Measurements from ENCODE around the gene TSC22D2.

Gene TSC22D2

DNA sequence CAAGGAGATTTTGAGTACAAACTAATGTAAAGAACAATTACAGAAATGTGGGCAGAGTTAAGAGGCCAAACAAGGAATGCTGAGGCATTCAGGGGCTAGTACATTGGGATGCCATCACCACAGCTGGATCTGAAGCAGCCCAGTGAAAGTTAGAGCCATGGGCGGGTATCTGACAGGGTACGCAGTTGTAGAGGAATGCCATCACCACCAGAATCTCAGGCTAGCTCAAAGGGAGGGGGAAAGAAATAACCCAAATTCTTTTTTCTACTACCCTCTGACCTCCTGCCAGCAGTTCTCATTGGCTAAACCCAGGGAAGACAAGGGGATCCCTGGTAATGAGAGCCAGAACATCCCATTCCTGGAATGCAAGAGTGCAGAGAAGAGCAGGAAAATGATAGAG lies 9.0 kb upstream of the TSC22D2 start:
- DNase-seq (ENCODE audit: extremely low read depth, insufficient read length), result no peak
- no peak for TF ChIP-seq CTCF (IDR thresholded peaks at IDR 0.05; ENCODE audit: insufficient read depth, low read length, poor library complexity, severe bottlenecking)
- Histone ChIP-seq H3K27me3 (replicated peaks; ENCODE audit: control insufficient read depth, insufficient read depth, low read length) (no peaks in the 10 kb centered on the region), H3K4me3 (replicated peaks; ENCODE audit: low read depth, low read length) (no peak overlapping the region), H3K36me3 (ENCODE audit: control insufficient read depth, insufficient read depth, low read length) (no peaks in the 10 kb centered on the region)

GRCh38 chr3:150401285-150401684 lies 6.8 kb upstream of the TSC22D2 start:
- Histone ChIP-seq H3K27me3 (replicated peaks; ENCODE audit: control insufficient read depth, insufficient read depth, low read length) (no peaks in the 10 kb centered on the region), H3K4me3 (replicated peaks; ENCODE audit: low read depth, low read length) (no peak overlapping the region), H3K36me3 (ENCODE audit: control insufficient read depth, insufficient read depth, low read length) (no peaks in the 10 kb centered on the region)
- DNase-seq (ENCODE audit: extremely low read depth, insufficient read length), result no peak
- no peak for TF ChIP-seq CTCF (IDR thresholded peaks at IDR 0.05; ENCODE audit: insufficient read depth, low read length, poor library complexity, severe bottlenecking)

DNA sequence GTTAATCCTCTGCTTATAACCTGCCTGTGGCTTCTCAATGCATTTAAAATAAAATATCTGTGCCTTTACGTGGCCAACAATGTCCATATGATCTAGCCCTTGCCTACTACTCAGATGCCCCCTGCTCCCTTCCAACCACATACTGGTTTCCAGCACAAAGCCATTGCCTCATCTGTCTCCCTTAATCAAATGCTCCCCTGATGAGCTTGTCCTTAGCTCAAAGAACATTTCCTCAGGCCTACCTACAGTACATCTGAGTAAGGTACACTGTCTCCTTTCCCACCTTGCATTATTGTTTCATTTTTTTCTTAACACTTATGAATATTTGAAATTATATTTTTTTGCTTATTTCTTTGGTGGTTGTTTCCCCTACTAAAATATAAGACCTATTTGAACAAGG lies 5.9 kb upstream of the TSC22D2 start:
- Histone ChIP-seq H3K27me3 (replicated peaks; ENCODE audit: control insufficient read depth, insufficient read depth, low read length) (no peaks in the 10 kb centered on the region), H3K36me3 (ENCODE audit: control insufficient read depth, insufficient read depth, low read length) (no peaks in the 10 kb centered on the region), H3K4me3 (replicated peaks; ENCODE audit: low read depth, low read length) (no peak overlapping the region)
- no peak for TF ChIP-seq CTCF (IDR thresholded peaks at IDR 0.05; ENCODE audit: insufficient read depth, low read length, poor library complexity, severe bottlenecking)
- DNase-seq (ENCODE audit: extremely low read depth, insufficient read length), result no peak

DNA sequence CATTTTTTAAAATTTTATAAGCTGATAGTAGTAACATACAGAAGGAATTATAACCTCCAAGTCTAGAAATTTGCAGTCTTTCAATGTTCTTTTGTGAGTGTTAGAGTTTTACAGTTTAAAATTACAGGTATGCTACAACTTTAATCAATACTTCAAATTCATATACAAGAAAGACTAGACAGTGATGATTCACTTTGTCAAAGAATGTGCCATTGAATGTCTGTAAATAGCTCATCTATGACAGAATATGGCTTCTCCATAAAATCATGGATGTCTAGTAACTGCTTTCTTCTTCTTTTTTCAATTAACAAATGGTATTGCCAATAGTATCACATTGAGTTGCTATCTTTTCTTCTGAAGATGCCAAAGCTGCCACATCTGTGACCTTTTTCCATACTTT lies 4.1 kb upstream of the TSC22D2 start:
- TF ChIP-seq CTCF (IDR thresholded peaks at IDR 0.05; ENCODE audit: insufficient read depth, low read length, poor library complexity, severe bottlenecking), result no peak
- Histone ChIP-seq H3K4me3 (replicated peaks; ENCODE audit: low read depth, low read length) (no peak overlapping the region), H3K27me3 (replicated peaks; ENCODE audit: control insufficient read depth, insufficient read depth, low read length) (no peaks in the 10 kb centered on the region), H3K36me3 (ENCODE audit: control insufficient read depth, insufficient read depth, low read length) (no peaks in the 10 kb centered on the region)
- DNase-seq (ENCODE audit: extremely low read depth, insufficient read length), result no peak

- Histone ChIP-seq H3K27me3 (replicated peaks; ENCODE audit: control insufficient read depth, insufficient read depth, low read length) (no peaks in the 10 kb centered on the region), H3K4me3 (replicated peaks; ENCODE audit: low read depth, low read length) (peak overlapping the region; percentile 97), H3K36me3 (ENCODE audit: control insufficient read depth, insufficient read depth, low read length) (no peaks in the 10 kb centered on the region)
- TF ChIP-seq CTCF (IDR thresholded peaks at IDR 0.05; ENCODE audit: insufficient read depth, low read length, poor library complexity, severe bottlenecking), result no peak
- DNase-seq (ENCODE audit: extremely low read depth, insufficient read length), result no peak
Observed at GRCh38 chr3:150407051-150407807, 869 bp upstream of the TSC22D2 start.

DNA sequence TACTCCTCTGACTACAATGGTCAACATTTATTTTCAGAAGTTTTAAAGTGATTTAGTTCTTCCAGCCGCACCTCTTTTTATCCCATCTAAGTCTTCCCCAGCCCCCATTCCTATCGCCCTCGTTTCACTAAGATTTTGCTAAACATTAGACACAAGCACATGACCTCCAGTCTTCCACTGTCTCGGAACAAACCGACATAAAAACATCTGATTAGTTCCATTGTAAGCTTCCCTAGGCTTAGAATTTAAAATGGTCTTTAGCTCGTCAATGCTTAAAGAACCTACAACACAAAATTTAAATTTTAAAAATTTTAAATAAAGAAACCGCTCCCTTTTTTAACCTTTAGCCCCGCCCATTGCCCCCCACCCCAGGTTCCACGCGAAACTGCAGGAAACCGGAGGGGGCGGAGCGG lies 284 bp upstream of the TSC22D2 start:
- no peaks in the 10 kb centered on the region for H3K36me3 ChIP-seq (ENCODE audit: control insufficient read depth, insufficient read depth, low read length)
- no peak for DNase-seq (ENCODE audit: extremely low read depth, insufficient read length)
- H3K4me3 ChIP-seq (replicated peaks; ENCODE audit: low read depth, low read length), result peak overlapping the region; percentile 97

More for the DNA sequence above, 284 bp upstream of the TSC22D2 start:
- no peaks in the 10 kb centered on the region for H3K27me3 ChIP-seq (replicated peaks; ENCODE audit: control insufficient read depth, insufficient read depth, low read length)
- no peak for TF ChIP-seq CTCF (IDR thresholded peaks at IDR 0.05; ENCODE audit: insufficient read depth, low read length, poor library complexity, severe bottlenecking)
